GM21528 (cell line): ENCODE measurements around the gene CYP2A13.
"Not testable (repeated sequence)": the region's sequence is repeated elsewhere in the genome, so short reads cannot be mapped to it uniquely, and the experiment has no call there.

ENCODE experiments used
- ATAC-seq: cut with Tn5 transposase; IDR thresholded peaks from one replicate; pipeline ENCODE4 v1.9.1; 2021; ENCODE audit warnings: mild to moderate bottlenecking, moderate library complexity; ENCODE audit not compliant: unreplicated experiment, low FRiP score

The CYP2A13 gene

DNA sequence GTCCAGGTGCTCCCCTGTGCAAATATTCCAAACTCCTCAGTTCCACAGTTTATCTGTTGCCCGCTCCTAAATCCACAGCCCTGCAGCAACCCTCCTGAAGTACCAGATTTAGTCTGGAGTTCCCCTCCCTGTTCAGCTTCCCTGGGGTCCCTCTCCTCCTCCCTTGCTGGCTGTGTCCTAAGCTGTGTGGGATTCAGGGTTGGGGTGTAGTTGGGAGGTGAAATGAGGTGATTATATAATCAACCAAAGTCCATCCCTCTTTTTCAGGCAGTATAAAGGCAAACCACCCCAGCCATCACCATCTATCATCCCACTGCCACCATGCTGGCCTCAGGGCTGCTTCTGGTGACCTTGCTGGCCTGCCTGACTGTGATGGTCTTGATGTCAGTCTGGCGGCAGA lies at the start of gene CYP2A13:
TSS of gene CYP2A13 (plus strand) at position 301 of the 400 bp plus-strand sequence. CDS start at position 322, 21 bp downstream.
- no peak for ATAC-seq

GRCh38 chr19:41039806-41040205 lies 48.4 kb upstream of the CYP2A13 start:
- ATAC-seq: no peak

GRCh38 chr19:41045095-41045494 lies 43.2 kb upstream of the CYP2A13 start:
- not testable (repeated sequence) for ATAC-seq

GRCh38 chr19:41050426-41050825 lies 37.8 kb upstream of the CYP2A13 start:
- ATAC-seq: no peak

DNA sequence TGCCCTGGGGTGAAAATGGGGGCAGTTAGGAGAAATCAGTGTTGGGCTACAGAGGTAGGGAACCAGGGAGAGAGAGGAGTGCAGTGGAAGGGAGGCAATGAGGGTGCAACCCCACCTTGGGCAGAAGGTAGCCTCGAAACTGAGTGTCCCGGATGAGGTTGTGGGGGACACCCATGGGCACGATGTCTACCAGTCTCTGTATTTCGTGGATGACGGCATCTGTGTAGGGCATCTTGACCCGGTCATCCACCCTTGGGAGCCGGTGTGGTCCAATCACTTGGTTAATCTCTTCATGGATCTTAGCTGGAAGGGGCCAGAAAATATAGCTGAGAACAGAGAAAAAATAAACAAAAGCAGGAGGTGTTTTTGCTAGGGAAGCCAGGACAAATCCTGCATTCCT lies 36.1 kb upstream of the CYP2A13 start:
- ATAC-seq: not testable (repeated sequence)

- ATAC-seq: not testable (repeated sequence)
Measured at GRCh38 chr19:41053331-41053730, 34.9 kb upstream of the CYP2A13 start.

GRCh38 chr19:41064974-41065569 lies 23.2 kb upstream of the CYP2A13 start:
- no peak for ATAC-seq

DNA sequence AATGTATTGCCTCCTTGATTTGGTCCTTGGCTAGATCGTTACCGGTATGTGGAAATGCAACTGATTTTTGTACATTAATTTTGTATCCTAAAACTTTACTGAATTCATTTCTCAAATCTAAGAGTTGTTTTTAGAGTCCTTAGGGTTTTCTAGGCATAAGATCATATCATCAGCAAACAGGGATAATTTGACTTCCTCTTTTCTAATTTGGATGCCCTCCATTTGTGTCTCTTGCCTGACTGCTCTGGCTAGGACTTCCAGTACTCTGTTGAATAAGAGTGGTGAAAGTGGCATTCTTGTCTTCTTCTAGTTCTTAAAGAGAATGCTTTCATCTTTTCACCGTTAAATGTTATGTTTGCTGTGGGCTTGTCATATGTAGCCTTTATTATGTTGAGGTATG lies 12.0 kb upstream of the CYP2A13 start:
- no peak for ATAC-seq

DNA sequence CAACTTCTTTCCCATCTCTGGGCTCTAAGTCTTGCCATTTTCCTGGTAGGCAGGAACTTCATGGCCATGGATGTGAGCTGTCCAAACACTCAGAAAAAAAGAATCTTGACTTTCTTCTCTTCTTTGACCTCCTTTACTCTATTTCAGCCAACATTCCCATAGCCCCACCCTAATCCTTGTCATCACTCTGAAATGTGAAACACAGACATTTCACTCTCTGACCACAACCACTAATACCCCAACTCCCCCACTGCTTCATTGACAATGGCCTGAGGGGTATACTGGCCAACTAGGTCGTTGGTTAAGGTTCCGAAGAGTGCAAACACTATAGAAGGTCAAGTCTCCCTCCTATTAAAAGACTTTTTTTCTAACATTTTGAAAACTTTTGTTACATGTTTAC lies 4.7 kb upstream of the CYP2A13 start:
- ATAC-seq: no peak

DNA sequence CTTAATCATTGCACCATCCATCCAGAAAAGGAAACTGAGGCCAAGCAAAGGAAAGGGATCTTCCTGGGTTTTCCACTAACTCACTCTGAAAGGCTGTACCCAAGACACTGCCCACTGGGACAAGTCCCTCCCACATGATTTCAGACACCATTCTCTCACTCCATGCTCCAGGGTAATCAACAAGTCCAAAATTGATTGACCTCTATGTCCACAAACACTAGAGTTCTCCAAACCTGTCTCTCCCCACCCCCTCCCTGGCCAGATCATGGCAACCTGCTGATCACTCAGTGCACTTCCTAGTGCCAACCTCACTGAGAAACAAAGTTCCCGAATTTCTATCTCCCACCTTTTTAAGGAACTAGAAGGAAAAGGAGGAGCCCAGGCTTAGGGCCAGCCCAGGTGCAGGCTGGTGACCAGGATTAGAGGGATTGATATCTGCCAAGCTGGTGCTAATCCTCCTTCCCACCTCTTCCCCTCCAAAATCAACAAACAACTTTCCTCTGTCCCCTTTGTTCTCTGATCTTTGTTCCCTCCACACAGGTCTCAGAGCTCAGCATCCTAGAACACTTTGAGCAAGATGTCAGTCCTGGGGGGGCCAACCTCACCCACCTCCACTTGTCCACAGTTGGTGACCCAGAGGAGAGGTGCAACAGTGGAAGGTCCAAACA lies 2.4 kb upstream of the CYP2A13 start:
- no peak for ATAC-seq

GRCh38 chr19:41089959-41090358 lies 1.7 kb downstream of the CYP2A13 start:
- no peak for ATAC-seq

DNA sequence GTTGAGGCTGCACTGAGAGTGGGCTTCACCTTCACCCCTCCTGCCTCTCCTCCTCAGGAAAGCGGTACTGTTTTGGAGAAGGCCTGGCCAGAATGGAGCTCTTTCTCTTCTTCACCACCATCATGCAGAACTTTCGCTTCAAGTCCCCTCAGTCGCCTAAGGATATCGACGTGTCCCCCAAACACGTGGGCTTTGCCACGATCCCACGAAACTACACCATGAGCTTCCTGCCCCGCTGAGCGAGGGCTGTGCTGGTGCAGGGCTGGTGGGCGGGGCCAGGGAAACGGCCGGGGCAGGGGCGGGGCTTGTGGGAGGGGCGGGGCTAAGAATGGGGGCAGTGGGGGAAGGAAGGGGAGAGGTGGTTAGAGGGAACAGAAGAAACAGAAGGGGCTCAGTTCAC lies 7.5 kb downstream of the CYP2A13 start:
- ATAC-seq: no peak

DNA sequence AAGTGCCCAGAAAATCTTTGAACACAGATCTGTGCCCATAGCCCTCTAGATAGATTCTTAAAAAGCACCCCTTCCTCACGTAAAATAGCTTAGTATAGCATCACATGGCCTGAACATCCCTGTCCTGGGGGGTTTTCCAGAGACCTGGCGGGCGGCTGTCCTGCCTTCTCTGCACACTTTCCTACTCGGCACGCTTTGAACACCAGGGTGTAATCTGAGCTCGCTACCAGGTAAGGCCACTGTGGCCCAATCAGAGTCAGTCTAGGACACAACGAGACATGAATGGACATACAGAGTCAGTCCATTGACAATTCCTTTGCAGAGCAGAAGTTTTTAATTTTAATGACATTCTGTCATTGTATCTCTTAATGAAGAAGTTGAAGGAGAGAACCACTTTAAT lies 8.1 kb downstream of the CYP2A13 start:
- ATAC-seq: no peak

DNA sequence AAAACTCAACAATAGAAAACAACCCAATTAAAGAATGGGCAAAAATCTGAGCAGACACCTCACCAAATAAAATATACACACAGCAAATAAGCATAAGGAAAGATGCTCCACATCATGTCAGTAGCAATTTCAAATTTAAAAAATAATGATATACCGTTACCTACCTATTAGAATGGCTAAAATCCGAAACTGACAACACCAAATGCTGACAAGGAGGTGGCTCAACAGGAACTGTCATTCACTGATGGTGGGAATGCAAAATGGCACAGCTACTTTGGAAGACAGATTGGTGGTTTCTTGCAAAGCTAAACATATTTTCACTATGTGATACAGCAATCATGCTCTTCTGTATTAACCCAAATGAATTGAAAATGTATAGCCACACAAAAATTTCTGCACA lies 9.1 kb downstream of the CYP2A13 start:
- ATAC-seq: no peak

GRCh38 chr19:41098762-41099161 lies 10.5 kb downstream of the CYP2A13 start:
- ATAC-seq: no peak

DNA sequence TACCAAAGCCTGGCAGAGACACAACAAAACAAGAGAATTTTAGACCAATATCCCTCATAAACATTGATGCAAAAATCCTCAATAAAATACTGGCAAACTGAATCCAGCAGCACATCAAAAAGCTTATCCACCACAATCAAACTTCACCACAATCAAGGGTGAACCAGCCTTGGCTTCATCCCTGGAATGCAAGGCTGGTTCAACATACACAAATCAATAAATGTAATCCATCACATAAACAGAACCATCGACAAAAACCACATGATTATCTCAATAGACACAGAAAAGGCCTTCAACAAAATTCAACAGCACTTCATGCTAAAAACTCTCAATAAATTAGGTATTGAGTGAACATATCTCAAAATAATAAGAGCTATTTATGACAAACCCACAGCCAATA lies 14.0 kb downstream of the CYP2A13 start:
- not testable (repeated sequence) for ATAC-seq

- ATAC-seq: no peak
Measured at GRCh38 chr19:41106177-41106576, 17.9 kb downstream of the CYP2A13 start.

GRCh38 chr19:41111296-41111695 lies 23.0 kb downstream of the CYP2A13 start:
- no peak for ATAC-seq

- ATAC-seq: no peak
Measured at GRCh38 chr19:41111750-41112295, 23.6 kb downstream of the CYP2A13 start.

DNA sequence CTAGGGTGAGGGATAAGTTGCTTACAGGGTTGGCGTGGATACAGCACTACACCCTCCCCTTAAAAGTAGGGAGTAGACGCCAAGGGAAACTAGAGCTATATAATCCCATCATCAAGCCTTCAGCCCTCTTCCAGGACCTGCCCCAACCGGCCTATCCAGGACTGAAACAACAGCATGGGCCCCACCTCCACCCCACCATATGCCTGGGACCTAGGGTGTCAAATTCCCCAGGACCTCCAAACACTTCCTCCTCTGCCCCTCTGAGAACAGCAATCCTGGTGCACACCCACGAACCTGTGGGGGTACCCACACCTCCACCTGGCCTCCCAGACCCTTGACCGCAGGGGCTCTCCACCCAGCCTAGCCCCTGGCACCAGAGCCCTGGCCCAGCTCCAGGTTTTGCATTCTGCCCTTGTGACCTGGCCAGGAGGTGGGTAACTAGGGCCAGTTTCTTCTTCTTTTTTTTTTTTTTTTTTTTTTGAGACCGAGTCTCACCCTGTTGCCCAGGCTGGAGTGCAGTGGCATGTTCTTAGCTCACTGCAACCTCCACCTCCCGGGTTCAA lies 24.6 kb downstream of the CYP2A13 start:
- ATAC-seq: no peak

- ATAC-seq: no peak
Measured at GRCh38 chr19:41114132-41114531, 25.9 kb downstream of the CYP2A13 start, which contains the start of gene CYP2F1. Gene CYP2F1, plus strand, starts transcription at chr19:41114432. Its CDS starts 1,757 bp downstream, at chr19:41116189.

GRCh38 chr19:41116261-41116660 lies 28.0 kb downstream of the CYP2A13 start:
- no peak for ATAC-seq
